Progenitor cell of endocrine pancreas (in vitro differentiated cells): ENCODE results near the gene MPZL3. TPM values are rescaled to one million over a fixed set of nuclear protein-coding genes. Genes with fewer than 3 reads are reported as not detected.

ENCODE experiments used
- DNase-seq: peaks from one replicate; pipeline ENCODE4 v3.0.0; 2021; ENCODE audit warnings: low spot score; ENCODE audit not compliant: unreplicated experiment
- H3K27ac Mint-ChIP-seq: 2 replicates; pipeline ENCODE4 v1.8.0; 2021; ENCODE audit warnings: mild to moderate bottlenecking, moderate library complexity, mixed read lengths
- H3K27me3 Mint-ChIP-seq: 2 replicates; pipeline ENCODE4 v1.8.0; 2021; ENCODE audit warnings: mixed read lengths
- H3K36me3 Mint-ChIP-seq: 2 replicates; pipeline ENCODE4 v1.8.0; 2022; ENCODE audit warnings: mixed read lengths; ENCODE audit not compliant: insufficient read depth
- H3K4me1 Mint-ChIP-seq: 2 replicates; pipeline ENCODE4 v1.8.0; 2021; ENCODE audit warnings: low read depth, mixed read lengths
- H3K4me3 Mint-ChIP-seq: 2 replicates; pipeline ENCODE4 v1.8.0; 2021; ENCODE audit warnings: low read depth, mild to moderate bottlenecking, moderate library complexity, mixed read lengths
- H3K9me3 Mint-ChIP-seq: 2 replicates; pipeline ENCODE4 v1.8.0; 2021; ENCODE audit warnings: low read depth, mixed read lengths
- total RNA-seq: library from RNA; stranded (reverse); gene quantifications from 2 replicates; pipeline ENCODE4 v1.2.1, GENCODE V29; 2021
- TF ChIP-seq, protein P1 (sequence below): fragments of 200-600 bp; sonication (generic); IDR thresholded peaks from one replicate; pipeline ENCODE4 v1.5.0; 2021; ENCODE audit warnings: antibody characterized with exemption, mild to moderate bottlenecking; ENCODE audit not compliant: unreplicated experiment

Gene MPZL3
- total RNA-seq, 1 donor from 2014 or later: 6.3 TPM

DNA sequence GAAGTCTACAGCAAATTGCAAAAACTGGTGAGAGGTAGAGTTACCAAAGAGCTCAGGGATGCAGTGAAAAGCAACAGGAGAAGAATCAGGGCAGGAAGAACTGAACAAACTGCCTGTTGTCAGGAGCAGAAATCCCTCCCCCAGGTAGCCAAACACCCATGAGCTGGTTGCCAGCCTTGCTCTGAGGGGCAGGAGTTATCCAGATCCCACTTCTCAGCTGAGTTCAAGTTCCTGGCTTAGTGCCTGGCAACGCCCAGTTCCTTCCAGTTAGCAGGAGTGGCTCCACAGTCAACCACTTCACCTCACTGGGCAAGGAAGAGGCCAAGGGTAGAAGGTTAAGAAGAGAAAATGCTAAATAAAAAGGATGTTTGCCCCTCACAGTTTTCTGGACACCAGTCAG lies 13.8 kb upstream of the MPZL3 start:
- Mint-ChIP-seq H3K36me3 (peaks cover 5% of the 10 kb centered on the region), H3K4me3 (no peak overlapping the region), H3K9me3 (no peaks in the 10 kb centered on the region), H3K27me3 (peaks cover 13% of the 10 kb centered on the region), H3K27ac (no peak overlapping the region), H3K4me1 (peaks cover 25% of the 10 kb centered on the region)
- no peak for DNase-seq
- TF ChIP-seq, protein P1, sequence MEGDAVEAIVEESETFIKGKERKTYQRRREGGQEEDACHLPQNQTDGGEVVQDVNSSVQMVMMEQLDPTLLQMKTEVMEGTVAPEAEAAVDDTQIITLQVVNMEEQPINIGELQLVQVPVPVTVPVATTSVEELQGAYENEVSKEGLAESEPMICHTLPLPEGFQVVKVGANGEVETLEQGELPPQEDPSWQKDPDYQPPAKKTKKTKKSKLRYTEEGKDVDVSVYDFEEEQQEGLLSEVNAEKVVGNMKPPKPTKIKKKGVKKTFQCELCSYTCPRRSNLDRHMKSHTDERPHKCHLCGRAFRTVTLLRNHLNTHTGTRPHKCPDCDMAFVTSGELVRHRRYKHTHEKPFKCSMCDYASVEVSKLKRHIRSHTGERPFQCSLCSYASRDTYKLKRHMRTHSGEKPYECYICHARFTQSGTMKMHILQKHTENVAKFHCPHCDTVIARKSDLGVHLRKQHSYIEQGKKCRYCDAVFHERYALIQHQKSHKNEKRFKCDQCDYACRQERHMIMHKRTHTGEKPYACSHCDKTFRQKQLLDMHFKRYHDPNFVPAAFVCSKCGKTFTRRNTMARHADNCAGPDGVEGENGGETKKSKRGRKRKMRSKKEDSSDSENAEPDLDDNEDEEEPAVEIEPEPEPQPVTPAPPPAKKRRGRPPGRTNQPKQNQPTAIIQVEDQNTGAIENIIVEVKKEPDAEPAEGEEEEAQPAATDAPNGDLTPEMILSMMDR: no peak

DNA sequence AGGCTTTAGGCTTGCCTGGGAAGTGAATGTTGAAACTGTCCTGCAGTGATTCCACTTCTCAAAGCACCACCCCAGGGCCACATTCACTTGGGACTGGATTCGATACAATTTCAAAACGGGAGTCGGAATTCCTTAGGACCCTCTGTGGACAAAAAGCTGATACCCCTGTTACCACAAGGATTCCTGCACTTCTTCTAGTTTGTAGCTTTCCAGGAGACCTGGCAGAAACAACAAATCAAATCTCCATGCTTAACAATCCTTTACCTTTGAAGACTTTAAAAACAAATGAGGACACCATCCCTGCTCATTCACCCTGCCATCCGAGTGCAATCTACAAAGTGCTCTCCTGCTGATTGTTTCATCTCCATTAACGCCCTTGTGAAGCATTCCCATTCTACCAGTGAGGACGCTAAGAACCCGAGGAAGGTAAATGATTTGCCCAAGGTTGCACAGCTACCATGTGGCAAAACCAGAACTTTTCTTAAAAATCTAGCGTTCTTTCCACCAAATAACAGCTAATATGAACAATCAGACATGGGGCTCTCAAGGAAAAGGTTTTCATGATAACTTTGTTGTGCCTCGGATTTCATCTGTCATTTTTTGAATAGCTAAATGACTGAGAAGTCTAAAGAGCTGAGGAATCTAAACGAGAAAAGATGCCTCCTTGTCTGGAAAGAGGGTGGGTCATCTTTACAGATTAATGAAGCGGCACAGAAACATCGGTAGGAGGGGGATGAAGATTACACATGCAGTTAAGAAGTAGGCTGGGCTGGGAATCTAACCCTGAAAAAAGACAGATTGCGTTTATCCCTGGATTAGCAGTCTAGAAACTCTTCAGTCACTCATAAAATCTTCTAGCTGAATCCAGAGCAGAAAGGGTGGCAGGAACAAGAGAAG lies 12.7 kb upstream of the MPZL3 start:
- Mint-ChIP-seq H3K4me1 (peaks cover 25% of the 10 kb centered on the region), H3K4me3 (peak overlapping the region; percentile 87), H3K27ac (peak overlapping the region; percentile 98), H3K27me3 (peaks cover 11% of the 10 kb centered on the region), H3K9me3 (no peaks in the 10 kb centered on the region), H3K36me3 (peaks cover 6% of the 10 kb centered on the region)
- TF ChIP-seq, protein P1: no peak
- DNase-seq: no peak

DNA sequence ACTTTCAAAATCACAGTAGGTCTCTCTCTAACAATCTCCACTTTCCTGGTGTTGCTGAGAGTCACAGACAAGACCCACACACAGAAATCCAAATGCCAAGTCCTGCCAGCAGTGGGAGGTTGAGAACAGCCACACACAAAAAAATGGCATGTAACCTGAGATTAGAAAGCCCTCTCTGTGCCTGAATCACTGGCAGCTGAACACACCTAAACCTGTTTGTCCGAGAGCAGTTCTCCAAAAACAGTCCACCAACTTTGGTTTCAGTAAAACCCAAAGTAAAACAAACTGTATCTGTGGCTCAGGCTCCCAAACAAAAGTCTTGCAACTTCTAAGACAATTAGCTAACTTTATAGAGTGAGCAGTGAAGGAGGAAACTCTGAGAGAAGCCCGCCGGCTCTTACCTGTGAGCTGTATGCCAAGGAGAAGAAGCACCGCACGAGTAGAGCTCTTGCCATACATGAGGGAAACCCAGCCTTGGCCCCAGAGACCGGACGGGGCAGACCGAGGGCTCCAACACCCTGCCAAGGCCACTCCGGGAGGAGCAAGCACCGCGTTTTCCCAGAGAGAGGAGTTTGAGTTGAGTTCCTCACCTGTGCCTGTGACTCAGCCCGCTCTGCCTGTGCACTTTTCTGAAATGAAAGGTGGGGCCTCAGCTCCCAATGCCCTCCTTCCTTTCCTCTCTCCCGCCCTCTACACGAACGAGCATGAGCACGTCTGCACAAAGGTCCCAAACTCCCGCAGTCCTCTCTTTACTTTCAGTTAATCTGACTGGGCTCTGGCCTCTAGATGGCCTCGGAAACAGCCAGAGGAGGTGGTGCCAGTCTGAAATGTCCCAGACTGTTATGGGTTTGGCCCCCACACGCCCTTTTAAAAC lies 11.8 kb upstream of the MPZL3 start, which contains the start of gene MPZL2:
Gene MPZL2, minus strand, starts transcription at position 603 of the 874 bp plus-strand sequence. Its CDS starts 144 bp downstream, at position 459.
- peak; percentile 26 for DNase-seq

DNA sequence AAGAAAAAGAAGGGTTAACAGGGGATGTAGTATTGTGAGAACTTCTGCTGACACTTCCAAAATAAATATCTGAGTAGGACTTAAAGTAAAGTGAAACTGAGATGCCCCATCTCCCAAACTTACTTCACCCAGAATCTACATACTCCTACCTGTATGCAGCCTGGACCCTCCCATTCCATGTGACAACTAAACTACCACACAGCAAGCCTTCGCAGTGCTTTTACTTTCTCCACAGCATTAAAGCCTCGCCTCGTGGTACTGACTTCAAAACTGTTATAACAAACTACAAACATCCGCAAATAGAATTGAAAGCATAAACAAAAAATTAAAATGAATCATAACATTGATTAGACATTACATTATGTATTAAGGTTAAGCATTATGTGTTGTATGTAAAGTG lies 10.9 kb upstream of the MPZL3 start:
- peak overlapping the region; percentile 98 for H3K27ac Mint-ChIP-seq
- TF ChIP-seq, protein P1: no peak
- peaks cover 3% of the 10 kb centered on the region for H3K9me3 Mint-ChIP-seq
- peaks cover 9% of the 10 kb centered on the region for H3K27me3 Mint-ChIP-seq
- H3K36me3 Mint-ChIP-seq: peaks cover 19% of the 10 kb centered on the region
- DNase-seq: no peak
- peaks cover 25% of the 10 kb centered on the region for H3K4me1 Mint-ChIP-seq
- peak overlapping the region; percentile 87 for H3K4me3 Mint-ChIP-seq

More for the DNA sequence above, 11.8 kb upstream of the MPZL3 start, which contains the start of gene MPZL2:
- Mint-ChIP-seq H3K27me3 (peaks cover 9% of the 10 kb centered on the region), H3K9me3 (peaks cover 3% of the 10 kb centered on the region), H3K4me1 (peaks cover 25% of the 10 kb centered on the region), H3K27ac (peak within 1 kb of the TSS; percentile 98), H3K4me3 (peak within 1 kb of the TSS; percentile 87), H3K36me3 (peaks cover 13% of the 10 kb centered on the region)
- TF ChIP-seq, protein P1: no peak

DNA sequence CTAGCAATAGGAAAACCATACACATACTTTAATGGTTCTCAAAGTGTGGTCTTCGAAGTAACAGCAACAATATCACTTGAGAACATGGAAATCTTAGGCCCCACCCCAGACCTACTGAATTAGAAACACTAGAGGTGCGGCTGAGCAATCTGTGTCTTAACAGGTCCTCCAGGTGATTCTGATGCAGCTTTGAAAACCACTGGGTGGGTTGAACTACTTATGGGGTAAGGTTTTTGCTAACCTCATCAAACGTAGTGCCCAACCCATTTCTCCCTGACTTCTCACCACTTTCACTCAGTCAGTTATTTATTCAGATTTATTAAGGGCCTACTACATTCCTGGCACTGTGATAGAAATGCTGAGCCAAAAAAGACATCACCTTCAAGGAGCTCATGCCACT lies 8.2 kb upstream of the MPZL3 start:
- peaks cover 21% of the 10 kb centered on the region for H3K4me1 Mint-ChIP-seq
- peaks cover 4% of the 10 kb centered on the region for H3K27me3 Mint-ChIP-seq
- H3K9me3 Mint-ChIP-seq: peaks cover 3% of the 10 kb centered on the region
- no peak overlapping the region for H3K4me3 Mint-ChIP-seq
- no peak overlapping the region for H3K27ac Mint-ChIP-seq
- peaks cover 23% of the 10 kb centered on the region for H3K36me3 Mint-ChIP-seq
- DNase-seq: no peak
- TF ChIP-seq, protein P1: no peak
